Parathyroid adenoma (tissue), 2 donors: ENCODE results near the gene SYT13.

Experiments used
- H2AFZ ChIP-seq: fragments of 300-600 bp; sonication (generic); one replicate; pipeline ENCODE4 v1.7.0; 2017; ENCODE audit warnings: antibody characterized with exemption, mild to moderate bottlenecking
- H3K27ac ChIP-seq: fragments of 300-600 bp; sonication (generic); one replicate; pipeline ENCODE4 v1.7.0; 2017
- H3K27me3 ChIP-seq: fragments of 300-600 bp; sonication (generic); one replicate; pipeline ENCODE4 v1.7.0; 2017; ENCODE audit warnings: low read length; ENCODE audit not compliant: control insufficient read depth, insufficient read depth
- H3K36me3 ChIP-seq: fragments of 300-600 bp; sonication (generic); one replicate; pipeline ENCODE4 v1.7.0; 2017; ENCODE audit warnings: low read length; ENCODE audit not compliant: control insufficient read depth, insufficient read depth
- H3K4me1 ChIP-seq: fragments of 300-600 bp; sonication (generic); one replicate; pipeline ENCODE4 v1.7.0; 2017; ENCODE audit warnings: control low read depth
- H3K4me2 ChIP-seq: fragments of 300-600 bp; sonication (generic); one replicate; pipeline ENCODE4 v1.7.0; 2017; ENCODE audit warnings: low read length
- H3K4me3 ChIP-seq: fragments of 300-600 bp; sonication (generic); one replicate; pipeline ENCODE4 v1.7.0; 2017; ENCODE audit warnings: low read depth, low read length
- H3K79me2 ChIP-seq: fragments of 300-600 bp; sonication (generic); one replicate; pipeline ENCODE4 v1.7.0; 2017; ENCODE audit warnings: control low read depth
- H3K9ac ChIP-seq: fragments of 300-600 bp; sonication (generic); one replicate; pipeline ENCODE4 v1.7.0; 2017; ENCODE audit warnings: mild to moderate bottlenecking
- H3K9me3 ChIP-seq: fragments of 300-600 bp; sonication (generic); one replicate; pipeline ENCODE4 v1.7.0; 2017; ENCODE audit warnings: low read length; ENCODE audit not compliant: control insufficient read depth
- TF ChIP-seq, protein P1 (sequence below): fragments of 300-600 bp; sonication (generic); IDR thresholded peaks from one replicate; pipeline ENCODE4 v1.7.0; 2017; ENCODE audit warnings: antibody characterized with exemption, mild to moderate bottlenecking
- donor health status: primary hyperparathyroidism.

SYT13 gene

DNA sequence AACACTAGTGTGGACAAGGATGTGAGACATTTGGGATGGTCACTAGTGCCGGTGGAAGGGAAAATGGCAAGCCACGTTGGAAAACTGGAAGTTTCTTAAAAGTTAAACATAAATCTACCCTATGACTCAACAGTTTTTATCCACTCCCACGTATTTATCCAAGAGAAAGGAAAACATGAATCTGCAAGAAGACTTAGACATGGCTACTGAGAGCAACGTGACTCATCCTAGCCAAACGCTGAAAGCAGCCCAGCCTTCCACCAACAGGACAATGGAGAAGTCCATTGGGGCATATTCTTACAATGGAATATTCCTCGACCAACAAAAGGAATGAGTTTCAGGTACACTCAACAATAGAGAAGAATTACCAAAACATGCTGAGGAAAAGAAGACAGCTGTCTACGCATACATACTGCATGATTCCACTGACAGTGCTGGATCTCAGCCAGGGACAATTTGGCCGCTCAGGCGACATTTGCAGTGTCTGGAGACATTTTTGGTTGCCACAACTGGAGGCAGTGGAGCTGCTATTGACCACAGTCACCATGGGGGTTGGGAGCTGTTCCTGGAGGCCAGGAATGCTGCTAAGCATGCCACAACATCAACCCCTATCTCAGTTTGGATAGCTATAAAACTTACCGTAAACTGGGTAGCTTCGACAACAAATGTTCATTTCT is 21.2 kb downstream of the SYT13 start:
- Histone ChIP-seq H3K4me3 (no peak overlapping the region), H3K79me2 (no peaks in the 10 kb centered on the region), H3K27me3 (no peaks in the 10 kb centered on the region), H3K9me3 (no peaks in the 10 kb centered on the region), H3K4me1 (no peaks in the 10 kb centered on the region), H3K27ac (no peak overlapping the region), H3K36me3 (no peaks in the 10 kb centered on the region), H3K4me2 (no peak overlapping the region), H3K9ac (no peak overlapping the region), H2AFZ (no peak overlapping the region)
- TF ChIP-seq, protein P1, sequence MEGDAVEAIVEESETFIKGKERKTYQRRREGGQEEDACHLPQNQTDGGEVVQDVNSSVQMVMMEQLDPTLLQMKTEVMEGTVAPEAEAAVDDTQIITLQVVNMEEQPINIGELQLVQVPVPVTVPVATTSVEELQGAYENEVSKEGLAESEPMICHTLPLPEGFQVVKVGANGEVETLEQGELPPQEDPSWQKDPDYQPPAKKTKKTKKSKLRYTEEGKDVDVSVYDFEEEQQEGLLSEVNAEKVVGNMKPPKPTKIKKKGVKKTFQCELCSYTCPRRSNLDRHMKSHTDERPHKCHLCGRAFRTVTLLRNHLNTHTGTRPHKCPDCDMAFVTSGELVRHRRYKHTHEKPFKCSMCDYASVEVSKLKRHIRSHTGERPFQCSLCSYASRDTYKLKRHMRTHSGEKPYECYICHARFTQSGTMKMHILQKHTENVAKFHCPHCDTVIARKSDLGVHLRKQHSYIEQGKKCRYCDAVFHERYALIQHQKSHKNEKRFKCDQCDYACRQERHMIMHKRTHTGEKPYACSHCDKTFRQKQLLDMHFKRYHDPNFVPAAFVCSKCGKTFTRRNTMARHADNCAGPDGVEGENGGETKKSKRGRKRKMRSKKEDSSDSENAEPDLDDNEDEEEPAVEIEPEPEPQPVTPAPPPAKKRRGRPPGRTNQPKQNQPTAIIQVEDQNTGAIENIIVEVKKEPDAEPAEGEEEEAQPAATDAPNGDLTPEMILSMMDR, result no peak

DNA sequence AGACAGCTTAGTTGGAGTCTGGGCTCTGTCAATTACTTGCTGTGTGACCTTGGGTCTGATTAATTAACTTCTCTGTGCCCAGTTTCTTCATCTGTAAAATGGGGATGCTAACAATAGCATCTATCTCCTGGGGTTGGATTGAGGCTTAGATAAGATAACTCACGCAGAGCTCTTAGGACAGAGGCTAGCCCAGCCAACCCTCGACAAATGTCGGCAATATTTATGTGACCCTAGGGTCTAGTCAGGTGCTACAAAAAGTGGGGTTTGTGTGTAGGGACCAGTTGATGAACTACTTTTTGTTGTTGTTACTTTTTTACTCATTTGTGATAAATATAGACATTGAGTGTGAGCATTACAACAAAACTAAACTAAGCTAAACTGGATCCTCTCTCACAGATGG is 22.4 kb downstream of the SYT13 start:
- no peak overlapping the region for H3K4me3 ChIP-seq
- no peak overlapping the region for H3K27ac ChIP-seq
- H3K9ac ChIP-seq, result no peak overlapping the region
- H3K27me3 ChIP-seq, result no peaks in the 10 kb centered on the region
- no peaks in the 10 kb centered on the region for H3K36me3 ChIP-seq
- H3K4me1 ChIP-seq, result no peaks in the 10 kb centered on the region
- H3K4me2 ChIP-seq, result no peak overlapping the region
- H2AFZ ChIP-seq, result no peak overlapping the region
- H3K9me3 ChIP-seq, result no peaks in the 10 kb centered on the region
- no peaks in the 10 kb centered on the region for H3K79me2 ChIP-seq
- TF ChIP-seq, protein P1, result no peak

DNA sequence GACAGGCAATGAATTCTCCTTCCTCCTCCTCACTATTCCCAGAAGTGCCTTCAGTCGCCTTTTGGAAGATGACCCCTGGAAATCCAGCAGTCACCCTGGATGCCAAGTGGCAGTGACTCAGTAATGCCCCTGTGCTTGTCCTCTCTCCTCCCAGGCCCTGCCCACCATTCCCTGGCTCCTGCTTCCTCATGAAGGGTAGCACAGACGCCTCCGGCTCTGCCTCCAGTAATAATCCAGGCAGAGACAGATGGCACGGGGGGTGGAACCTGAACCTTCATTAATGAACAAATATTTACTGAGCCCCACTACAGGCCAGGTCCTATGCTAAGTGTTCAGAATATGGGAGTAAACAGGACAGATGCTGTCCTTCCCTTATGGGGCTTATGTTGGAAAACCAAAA is 23.2 kb downstream of the SYT13 start:
- Histone ChIP-seq H3K36me3 (no peaks in the 10 kb centered on the region), H3K27ac (no peak overlapping the region), H3K4me1 (no peaks in the 10 kb centered on the region), H3K4me3 (no peak overlapping the region), H3K9me3 (no peaks in the 10 kb centered on the region), H3K27me3 (no peaks in the 10 kb centered on the region), H3K9ac (no peak overlapping the region), H3K4me2 (no peak overlapping the region), H2AFZ (no peak overlapping the region), H3K79me2 (no peaks in the 10 kb centered on the region)
- TF ChIP-seq, protein P1, result no peak

DNA sequence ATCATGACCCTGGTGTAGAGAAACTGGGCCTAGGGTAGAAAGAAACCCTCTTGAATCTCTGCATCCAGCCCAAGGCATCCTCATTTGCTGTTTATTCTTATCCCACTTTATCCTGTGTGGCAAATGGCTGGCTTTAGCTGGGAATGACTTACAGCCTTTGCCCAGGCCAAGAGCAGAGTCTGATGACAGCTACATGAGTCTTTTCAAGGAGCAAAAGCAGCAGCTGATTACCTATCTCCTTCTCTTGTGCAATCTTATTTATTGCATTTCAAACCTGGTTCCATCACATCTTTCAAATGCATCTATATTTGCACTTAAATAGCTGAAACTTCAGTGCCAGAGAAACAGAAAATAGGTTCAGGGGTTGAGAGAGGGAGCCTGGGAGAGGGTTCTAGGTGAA is 26.1 kb downstream of the SYT13 start:
- Histone ChIP-seq H3K27me3 (no peaks in the 10 kb centered on the region), H3K79me2 (no peaks in the 10 kb centered on the region)

More for the DNA sequence above, 26.1 kb downstream of the SYT13 start:
- Histone ChIP-seq H2AFZ (no peak overlapping the region), H3K4me1 (no peaks in the 10 kb centered on the region), H3K36me3 (no peaks in the 10 kb centered on the region), H3K9me3 (no peaks in the 10 kb centered on the region), H3K4me2 (no peak overlapping the region), H3K9ac (no peak overlapping the region), H3K27ac (no peak overlapping the region), H3K4me3 (no peak overlapping the region)
- TF ChIP-seq, protein P1, result no peak
